Measurements from ENCODE around the gene TANGO6.

TANGO6 gene

DNA sequence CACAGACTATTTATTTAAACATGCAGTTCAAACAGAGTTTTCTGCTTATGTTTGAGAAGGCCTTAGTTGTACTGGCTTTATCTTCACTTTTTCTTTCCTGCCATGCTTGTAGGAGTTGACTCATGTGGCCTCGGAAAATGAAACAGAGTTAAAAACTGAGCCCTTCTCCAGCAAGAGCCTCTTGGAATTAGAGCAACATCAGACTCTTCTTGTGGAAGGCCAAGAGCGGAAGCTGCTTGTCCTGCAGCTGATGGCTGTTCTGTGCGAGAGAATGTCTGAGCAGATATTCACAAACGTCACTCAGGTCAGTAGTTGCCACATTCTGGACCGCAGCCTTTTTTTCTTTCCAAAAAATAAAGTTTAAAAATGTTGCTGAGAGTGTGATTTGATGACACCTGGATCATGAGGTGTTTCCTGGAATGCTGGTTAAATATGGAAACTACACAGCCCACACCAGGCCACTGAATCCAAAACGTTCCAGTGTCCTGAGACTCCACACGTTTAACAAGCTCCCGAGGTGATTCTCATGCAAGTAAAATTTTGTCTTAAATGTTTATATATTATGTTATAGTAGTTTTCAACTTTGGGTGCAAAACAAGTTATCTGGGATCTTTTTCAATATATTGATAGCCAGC is 65.9 kb downstream of the TANGO6 start:
- DNase-seq (ENCODE audit: low read depth in 2 of 2) = no peak

DNA sequence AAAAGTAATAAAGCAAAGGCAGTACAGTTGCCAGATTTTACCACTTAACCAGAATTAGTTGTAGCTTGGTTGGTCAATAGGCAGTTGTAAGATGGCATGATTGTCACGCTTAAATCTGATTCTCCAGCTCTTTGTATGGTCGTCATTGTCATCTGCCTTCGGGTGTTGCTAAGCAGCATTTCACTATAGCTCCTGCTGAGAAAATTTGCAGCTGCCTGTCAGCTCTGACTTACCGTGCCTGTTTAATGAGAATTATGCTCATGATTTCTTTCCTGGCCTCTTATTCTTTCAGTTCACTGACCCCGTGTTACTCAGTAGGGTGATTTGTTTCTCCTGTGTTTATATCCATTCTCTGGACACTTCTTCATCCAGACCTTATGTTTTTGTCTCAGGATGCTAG is 66.7 kb downstream of the TANGO6 start:
- no peak for DNase-seq (ENCODE audit: low read depth in 2 of 2)

DNA sequence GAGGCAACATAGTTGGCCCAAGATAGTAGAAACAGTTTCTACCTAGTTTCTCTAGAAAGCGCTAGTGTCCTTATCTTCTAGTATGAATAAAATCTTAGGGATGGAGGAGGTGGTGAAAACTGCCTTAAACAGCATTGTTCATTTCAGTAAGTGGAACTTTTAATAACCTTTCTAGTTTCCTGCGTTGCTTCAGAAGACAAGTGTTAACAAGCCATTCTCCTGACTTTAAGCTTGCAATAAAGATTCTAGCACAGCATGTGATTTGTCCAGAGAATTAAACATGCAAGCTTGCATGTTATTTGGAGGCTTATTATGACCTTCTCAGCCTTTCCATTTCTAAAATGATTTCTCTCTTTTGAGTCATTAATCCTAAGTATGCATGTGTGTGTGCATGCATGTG is 72.3 kb downstream of the TANGO6 start:
- no peak for DNase-seq (ENCODE audit: low read depth in 2 of 2)

DNA sequence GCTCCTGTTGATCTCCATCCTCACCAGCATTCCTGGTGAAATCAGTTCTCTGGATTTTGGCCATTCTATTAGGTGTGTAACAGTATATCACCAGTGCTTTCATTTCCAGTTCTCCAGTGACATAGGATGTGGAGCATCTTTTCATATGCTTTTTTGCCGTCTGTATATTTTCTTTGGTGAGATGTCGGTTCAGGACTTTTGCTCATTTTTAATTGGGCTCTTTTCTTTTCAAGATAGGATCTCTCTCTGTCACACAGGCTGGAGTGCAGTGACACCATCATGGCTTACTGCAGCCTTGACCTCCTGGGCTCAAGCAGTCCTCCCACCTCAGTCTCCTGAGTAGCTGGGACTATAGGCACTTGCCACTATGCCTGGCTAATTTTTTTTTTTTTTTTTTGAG is 74.2 kb downstream of the TANGO6 start:
- DNase-seq (ENCODE audit: low read depth in 2 of 2) = no peak

DNA sequence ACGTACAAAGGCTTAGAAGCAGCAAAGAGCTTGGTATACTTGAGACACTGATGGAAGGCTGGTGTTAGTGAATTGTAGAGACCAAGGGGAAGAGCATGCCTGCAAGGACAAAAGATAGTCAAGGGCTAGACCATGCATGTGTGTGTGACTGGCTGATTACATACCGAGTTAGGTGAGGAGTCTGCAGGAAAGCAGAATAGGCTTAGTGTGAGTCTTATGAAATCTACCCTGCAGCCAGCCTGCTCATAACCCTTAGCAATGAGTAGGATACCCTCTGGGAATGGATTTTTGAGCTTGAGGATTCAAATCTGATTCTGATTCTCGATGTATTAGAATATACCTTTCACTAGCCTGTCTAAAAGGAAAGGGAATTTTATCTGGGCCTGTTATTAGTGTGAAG is 77.0 kb downstream of the TANGO6 start:
- DNase-seq (ENCODE audit: low read depth in 2 of 2) = no peak

DNA sequence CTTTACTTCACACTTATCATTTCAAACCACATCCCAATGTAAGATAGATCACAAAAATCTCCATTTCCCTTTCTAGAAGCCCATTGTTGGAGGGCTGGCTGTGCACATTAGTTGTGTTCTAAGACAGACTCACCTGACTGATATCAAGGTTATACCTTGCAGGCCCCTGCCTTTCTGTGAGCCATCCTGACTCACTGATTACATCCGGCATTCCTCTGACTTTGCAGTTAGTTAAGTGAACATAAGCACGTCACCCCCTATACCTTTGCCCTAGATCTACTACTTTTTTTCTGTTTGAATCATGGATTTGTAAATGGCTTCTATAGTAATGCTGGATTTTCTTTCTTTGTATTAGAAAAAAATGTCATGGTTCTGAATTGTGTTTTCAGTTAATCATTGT is 78.3 kb downstream of the TANGO6 start:
- no peak for DNase-seq (ENCODE audit: low read depth in 2 of 2)

DNA sequence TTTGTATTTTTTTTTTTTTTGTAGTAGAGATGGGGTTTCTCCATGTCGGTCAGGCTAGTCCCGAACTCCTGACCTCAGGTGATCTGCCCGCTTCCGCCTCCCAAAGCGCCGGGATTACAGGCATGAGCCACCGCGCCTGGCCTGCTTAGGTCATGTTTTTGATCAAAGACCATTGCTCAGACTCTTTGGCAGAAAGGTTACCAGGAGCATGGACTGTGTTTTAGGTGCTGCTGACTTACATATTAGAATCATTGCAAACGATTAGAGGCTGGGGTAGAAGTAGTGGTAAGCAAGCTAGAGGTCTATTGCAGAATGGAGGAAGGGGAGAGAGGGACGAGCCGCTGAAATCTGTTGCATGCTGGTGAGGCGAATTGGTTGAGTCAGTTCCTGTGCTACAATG is 79.8 kb downstream of the TANGO6 start:
- no peak for DNase-seq (ENCODE audit: low read depth in 2 of 2)

DNA sequence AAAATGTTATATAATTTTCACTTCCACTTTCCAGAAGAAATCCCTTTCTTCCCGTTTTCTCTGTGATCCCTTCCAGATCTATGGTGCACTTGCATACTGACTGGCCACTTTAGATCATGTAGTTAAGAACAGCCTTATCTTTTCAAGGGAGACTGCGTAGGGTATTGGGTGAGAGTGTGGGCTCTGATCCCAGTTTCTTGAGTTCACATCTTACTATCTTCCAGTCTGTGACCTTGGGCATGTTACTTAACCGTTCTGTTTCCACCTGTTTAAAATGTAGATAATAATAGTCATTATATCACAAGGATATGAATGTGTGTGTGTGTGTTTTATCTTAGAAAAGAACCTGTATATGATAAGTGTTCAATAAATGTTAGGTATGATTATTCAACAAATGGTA is 83.7 kb downstream of the TANGO6 start:
- no peak for DNase-seq (ENCODE audit: low read depth in 2 of 2)

DNA sequence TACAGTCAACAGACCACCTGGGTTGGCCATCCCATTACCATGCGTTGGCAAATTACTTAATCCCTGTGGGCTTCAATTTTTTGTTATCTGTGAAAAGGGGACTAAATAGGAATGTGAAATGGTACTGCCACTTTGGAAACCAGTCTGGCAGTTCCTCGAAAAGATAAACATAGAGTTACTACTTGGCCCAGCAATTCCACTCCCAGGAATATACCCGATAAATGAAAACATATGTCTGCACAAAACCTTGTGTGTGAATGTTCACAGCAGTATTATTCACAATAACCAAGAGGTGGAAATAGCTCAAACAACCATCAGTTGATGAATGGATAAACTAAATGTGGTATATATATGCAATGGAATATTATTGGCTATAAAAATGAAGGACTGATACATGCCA is 87.9 kb downstream of the TANGO6 start:
- no peak for DNase-seq (ENCODE audit: low read depth in 2 of 2)

DNA sequence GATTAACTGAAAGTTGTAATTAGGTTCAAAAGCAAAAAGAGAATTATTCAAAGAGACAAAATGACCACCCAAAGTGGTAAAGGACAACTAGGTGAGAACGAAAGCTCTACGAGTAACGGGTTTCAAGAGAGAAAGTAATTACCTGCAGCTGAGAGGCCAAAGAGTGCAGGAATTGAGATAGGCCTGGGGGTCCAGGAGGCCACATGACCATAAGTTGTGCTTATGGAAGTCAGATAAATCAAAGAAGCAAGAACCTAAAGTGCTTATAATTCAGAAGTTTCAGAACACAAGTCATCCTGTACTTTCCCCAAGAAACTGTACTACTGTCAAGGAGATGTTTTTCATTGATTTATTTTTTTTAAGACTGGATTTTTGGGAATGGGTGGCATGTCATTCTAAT is 91.1 kb downstream of the TANGO6 start:
- no peak for DNase-seq (ENCODE audit: low read depth in 2 of 2)

DNA sequence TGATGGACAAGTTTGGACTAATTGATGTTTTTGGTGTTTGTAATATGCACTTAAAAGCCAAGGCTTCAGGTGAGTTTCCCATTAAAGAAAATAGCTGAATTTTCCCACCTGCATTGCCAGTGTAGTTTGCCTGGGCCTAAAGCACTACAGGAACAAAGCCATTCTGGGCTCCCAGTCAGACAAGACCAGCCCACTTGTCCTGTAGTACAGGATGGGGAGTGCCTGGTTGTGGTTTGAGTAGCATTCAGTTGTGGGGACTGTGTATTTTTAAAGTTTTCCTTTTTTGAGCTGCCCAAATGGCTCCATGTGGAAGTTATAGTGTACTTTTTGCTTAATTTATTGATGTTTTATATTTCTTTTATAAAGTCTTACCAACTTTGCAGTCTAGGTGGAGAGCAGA is 91.7 kb downstream of the TANGO6 start:
- no peak for DNase-seq (ENCODE audit: low read depth in 2 of 2)

DNA sequence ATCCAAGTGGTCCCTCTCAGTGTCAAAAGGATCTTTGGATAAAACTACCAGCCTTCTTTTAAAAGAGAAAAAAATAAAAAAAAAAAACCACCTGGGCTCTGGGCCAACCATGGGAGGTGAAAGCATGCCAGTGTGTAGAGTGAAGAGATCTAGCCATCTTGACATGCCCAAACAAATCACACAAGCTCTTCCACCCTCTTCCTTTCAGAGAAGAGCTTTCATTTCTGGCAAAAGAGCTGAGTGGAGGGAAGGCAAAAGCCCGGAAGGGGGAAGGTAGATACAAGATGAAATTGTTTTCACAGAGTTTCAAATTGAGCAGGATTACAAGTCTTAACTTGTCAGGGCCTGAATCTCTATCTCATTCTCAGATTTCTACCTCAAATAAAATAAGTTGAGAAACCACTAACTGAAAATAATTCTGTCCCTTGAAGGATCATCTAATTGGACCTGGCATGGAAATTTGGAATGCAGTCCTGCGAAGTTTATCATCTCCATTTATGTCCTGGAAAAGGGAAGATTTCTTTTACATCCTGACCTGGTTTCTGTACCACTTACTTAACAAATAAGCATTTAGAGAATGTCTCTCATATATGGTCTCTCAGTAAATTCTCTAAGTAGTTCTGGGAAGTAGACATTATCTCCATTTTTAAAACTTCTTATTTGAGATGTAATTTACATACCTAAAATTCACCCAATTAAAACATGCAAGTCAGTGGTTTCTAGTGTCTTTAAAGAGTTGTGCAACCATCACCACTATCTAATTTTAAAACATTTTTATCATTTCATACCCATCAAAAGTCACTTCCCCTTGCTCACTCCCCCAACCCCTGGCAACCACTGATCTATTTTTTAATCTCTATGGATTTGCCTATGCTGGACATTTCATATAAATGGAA is 93.7 kb downstream of the TANGO6 start:
- DNase-seq (ENCODE audit: low read depth in 2 of 2) = no peak

DNA sequence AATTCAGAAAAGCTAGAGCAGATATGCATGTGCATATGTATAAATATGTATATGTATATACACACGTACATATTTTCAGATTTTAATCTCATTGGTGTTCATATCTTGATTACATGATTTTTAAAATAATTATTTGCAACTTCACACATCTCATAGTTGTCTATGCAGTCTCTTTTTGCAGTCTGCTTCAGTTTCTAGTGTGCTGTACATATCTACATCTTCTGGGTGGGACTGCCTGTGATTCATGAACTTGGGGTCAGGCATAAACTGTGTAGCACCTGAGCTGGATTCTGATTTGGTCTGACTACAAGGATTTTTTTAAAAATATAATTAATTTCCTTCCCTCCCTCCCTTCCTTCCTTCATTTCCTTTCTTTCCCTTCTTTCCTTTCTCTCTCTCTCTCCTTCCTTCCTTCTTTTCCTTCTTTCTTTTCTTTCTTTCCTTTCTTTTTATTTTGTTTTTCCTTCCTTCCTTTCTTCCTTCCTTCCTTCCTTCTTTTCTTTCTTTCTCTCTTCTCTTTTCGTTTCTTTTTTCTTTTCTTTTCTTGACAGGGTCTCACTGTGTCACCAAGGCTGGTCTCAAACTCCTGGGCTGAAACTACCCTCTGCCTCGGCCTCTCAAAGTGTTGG is 96.5 kb downstream of the TANGO6 start:
- DNase-seq (ENCODE audit: low read depth in 2 of 2) = no peak

DNA sequence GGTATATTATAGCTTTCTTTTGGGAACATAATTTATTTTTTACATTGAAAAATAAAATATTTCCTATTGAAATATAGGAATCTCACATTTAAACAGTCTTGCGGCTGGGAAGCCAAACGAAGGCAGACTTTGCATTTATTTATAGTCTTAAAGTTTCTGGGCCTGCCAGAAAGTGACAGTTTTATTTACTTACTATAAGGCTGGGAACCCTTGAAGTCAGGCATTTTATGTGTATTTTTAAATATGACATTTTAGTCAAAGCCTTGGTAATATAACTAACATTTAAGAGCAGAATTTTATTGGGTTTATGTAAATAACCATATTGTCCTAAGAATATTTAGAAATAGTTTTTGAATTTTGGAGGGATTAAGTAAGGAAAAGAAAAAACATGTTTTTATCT is 97.5 kb downstream of the TANGO6 start:
- no peak for DNase-seq (ENCODE audit: low read depth in 2 of 2)

DNA sequence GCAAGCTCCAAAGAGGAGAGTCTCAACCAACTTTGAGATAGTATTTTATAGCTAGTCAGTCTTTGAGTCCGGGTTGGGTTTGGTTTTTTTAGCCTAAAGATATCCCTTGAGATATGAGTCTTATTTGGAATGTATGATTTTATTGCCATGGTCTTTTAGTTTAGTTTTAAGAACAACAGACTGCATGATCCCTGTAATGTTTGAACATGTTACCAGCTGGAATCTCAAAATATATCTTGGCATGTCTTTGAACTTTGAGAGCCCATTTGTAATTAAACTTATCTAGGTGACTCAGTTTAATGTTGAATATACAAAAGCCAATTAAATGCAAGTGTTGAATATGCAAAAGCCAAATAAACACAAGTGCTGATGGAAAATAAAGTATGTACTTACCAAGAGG is 100.6 kb downstream of the TANGO6 start:
- DNase-seq (ENCODE audit: low read depth in 2 of 2) = no peak

DNA sequence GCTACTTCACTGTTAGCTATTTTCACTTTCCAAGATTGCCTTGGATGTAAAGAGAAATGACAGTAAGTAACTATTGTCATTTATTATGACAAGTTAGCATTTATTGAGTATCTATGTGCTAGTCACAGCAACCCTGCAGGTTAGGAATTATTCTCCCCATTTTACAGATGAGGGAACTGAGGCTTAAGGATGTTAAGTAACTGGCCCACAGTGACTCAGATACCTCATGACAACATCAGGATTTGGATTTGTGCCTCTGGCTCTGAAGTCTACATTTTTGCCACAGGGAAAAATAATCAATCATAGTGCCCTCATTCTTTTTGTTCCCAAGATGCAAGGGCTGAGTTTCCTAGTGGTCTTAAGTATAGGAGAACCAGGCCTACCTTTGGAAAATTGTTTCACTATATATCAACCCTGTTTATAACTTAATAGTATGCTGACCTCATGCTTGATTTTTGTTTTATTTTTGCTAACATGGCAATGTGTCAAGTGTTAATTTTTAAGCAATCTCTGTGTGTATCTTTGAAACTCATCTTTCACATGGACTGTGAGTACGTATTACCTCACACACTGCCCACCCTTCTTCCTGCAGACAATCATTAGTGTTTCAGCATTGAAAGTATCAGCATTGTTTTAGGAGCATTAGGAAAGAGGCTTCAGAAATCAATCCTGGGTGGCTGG is 105.0 kb downstream of the TANGO6 start:
- no peak for DNase-seq (ENCODE audit: low read depth in 2 of 2)

DNA sequence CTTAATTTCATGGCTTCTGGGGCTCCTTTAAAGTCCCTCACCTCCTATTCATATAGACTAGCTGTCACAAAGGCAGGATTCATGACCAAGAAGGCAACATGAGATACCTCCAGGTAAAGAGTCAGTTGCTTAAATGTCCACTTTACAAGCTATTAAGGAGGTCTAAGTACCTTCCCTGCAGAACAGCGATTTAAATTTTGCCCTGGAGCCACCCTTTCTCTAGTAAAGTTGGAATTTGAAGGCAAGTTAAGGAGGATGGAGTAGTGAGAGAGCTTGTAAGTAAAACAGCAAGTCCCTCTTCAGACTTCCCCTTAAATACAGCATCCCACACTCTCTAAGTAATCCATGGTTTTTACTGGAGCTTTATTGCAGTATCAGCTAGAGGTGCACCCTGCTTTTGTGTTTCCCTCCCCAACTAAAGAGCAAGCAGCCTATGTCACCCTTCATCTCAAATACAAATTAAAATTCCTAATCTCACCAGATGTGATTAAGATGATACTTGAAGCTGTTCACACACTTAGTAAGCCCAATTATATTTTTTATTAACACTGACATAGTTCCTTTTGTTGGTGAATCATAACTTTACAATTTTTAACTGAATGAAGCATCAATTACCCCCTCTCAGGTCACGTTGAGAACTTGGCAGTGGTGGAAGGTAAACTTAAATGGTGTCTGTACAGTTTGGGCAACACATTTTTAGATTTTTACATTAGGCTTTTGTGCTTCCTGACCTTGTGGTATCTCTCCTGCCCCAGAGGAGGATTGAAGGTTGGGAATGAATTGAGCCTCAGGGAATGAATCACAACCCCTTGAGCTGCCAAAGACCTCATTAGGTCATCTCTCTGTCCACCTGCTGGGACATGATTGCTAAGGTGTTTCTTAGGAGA is 108.9 kb downstream of the TANGO6 start:
- no peak for DNase-seq (ENCODE audit: low read depth in 2 of 2)

DNA sequence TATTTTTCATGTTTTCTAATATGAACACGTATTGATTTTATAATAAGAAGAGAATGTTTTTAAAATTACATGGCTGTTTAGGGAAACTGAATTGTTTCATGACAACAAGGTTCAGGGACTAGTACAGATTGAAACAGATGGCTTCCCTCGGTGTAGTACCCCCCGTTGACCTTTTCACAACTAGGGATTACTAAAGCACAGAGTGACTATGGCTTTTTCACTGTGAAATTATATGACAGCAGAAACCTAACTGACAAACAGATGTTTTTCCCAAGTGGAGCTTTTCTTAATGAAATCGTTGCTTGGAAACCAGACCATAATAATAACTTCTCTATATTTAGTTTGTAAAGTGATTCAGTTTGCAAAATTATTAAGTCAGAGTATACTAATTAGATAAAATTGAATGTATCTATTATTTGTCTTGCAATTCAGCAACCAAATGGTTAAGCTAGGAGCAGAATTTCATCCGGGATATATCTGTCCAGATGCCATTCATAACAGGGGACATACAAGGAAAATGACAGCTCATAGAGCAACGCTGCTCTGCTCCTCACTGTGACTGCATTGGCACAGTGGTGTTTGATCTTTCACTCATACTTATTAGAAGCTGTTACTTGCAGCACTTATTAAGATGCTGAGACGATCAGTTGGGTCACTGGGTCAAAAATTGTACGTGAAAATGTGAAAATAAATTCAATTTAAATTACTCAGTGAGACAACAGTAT is 111.7 kb downstream of the TANGO6 start:
- no peak for DNase-seq (ENCODE audit: low read depth in 2 of 2)

DNA sequence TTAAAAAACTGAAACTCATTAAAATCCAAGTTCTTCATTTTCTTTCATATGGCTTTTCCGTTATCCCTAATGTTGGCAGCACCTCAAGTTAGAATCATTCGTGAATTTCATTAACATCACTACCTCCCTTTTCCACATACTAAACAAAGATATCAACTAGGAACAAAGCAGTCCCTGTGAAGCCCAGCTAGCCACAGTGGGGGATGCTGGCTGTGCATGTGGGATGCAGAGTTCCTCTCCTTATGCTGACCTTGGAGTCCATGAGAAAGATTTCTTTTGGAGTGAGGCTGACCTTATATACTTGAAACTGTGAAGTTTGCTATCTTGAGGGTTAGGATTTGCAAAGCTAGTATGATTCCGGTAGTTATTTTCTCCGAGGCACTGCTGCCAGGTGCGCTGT is 117.6 kb downstream of the TANGO6 start:
- no peak for DNase-seq (ENCODE audit: low read depth in 2 of 2)

DNA sequence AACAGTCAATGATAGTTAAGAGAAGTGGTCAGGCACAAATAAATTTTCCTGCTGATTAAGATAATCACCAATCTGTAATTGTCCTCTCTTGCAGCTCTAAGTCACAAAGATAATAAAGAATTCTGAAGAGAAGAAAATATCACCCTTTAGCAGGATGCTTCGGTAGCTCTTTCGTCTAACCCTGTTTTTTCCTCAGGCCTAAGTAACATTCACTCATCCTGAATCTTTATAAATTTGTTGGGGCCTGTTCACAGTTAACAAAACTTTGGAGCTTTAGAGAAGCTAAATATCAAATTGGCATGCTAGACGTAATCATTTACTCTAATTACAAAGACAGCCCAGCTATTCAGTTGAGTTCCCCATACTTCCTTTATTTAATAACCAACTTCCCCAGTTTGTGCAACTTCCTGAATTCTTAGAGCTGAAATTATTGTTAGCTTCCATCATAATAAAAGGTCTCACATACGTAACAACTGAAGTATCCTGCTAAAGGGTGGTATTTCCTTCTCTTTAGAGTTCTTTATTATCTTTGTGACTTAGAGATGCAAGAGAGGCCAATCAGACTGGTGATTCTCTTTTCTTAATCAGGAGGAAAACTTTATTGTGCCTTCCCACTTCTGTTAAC is 118.6 kb downstream of the TANGO6 start:
- no peak for DNase-seq (ENCODE audit: low read depth in 2 of 2)
